Activated CD4-positive, CD25-positive, alpha-beta regulatory T cell treated with anti-CD3 and anti-CD28 coated beads, Interleukin-2, amount 50 U/mL, for 72 hours (primary cell): ENCODE results near the gene CD163L1.
"Not testable (repeated sequence)": the region's sequence is repeated elsewhere in the genome, so short reads cannot be mapped to it uniquely, and the experiment has no call there.

Experiments
- DNase-seq: peaks from one replicate; pipeline ENCODE4 v3.0.0; 2021

The CD163L1 gene

GRCh38 chr12:7403466-7403865 lies 40.5 kb downstream of the CD163L1 start:
- DNase-seq: no peak

DNA sequence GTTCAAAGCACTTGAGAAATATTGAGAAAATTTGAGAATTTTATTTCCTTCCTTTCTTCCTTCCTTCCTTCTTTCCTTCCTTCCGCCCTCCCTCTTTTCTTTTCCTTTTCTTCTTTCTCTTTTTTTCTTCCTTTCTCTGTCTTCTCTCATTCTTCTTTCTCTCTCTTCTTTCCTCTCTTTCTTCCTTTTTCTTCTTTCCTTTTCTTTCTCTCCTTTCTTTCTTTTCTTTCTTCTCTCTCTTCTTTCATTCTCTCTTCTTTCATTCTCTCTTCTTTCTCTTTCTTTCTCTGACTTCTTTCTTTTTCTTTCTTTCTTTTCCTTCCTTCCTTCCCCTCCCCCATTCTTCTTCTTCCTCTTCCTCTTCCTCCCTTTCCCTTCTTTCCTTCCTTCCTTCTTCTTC lies 44.9 kb downstream of the CD163L1 start:
- DNase-seq: no peak

DNA sequence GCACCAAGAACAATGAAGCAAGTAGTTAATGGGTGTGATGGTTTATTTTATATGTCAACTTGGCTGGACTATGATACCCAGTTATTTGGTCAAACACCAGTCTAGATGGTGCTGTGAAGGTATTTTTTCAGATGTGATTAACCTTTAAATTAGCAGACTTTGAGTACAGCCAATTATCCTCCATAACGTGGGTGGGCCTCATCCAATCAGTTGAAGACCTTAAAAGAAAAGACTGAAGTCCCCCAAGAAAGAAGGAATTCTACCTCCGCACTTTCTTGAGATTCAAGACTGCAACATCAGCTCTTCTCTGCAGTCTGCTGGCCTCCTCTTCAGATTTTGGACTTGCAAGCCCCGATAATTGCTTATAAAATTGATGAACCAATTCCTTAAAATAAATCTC lies 47.5 kb downstream of the CD163L1 start:
- DNase-seq: no peak

- no peak for DNase-seq
Measured at GRCh38 chr12:7395950-7396349, 48.0 kb downstream of the CD163L1 start.

GRCh38 chr12:7387289-7387688 lies 56.7 kb downstream of the CD163L1 start:
- no peak for DNase-seq

GRCh38 chr12:7383157-7383556 lies 60.8 kb downstream of the CD163L1 start:
- DNase-seq: no peak

DNA sequence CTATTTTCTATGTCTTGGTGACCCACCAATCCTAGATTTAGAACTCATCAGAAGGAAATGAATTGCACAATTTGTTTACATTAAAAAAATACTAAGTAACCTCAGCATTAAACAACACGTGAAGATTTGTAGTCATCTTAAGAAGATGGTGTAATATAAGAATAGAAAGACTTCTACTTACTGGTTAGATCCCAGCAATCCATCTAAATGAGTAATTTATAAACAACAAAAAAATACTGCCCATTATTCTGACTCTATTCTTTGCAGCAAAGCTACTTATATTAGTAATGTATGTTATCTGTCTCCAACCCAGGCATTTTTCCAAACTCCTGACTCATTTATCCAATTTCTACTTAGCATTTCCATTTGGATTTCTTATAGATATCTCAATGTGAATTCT lies 67.8 kb downstream of the CD163L1 start:
- no peak for DNase-seq

GRCh38 chr12:7375145-7375543 lies 68.8 kb downstream of the CD163L1 start:
- no peak for DNase-seq

DNA sequence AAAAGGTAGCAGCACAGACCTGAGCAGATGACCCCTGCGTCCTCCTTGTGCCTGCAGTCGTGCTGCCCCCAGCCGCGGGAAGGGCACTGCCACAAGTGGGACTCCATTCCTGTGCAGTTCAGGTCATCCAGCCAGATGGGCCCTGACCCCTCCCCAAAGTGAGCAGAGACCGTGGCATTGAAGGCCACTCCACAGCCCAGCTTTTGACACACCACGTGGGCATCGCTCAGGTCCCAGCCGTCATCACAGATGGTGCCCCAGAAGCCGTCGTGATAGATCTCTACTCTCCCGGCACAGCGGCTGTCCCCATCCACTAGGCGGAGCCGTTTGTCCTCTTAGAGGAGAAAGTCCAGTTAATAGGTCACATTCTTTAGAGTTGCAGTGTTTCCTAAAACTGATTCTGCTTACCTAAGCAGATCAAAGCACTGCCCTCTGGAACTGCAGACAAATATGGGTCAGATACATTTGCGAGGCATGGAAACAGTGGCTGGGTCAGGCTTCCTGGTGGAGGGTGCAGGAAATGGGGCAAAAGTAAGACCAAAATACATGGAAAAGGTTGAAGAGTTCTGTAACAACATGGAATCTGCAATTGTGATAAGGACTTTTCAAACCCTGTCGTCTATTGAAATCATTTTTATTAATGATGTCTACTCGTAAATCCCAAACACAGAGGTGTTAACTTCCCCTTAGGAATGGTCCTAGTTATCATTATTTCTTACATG lies 69.4 kb downstream of the CD163L1 start:
- DNase-seq: no peak

DNA sequence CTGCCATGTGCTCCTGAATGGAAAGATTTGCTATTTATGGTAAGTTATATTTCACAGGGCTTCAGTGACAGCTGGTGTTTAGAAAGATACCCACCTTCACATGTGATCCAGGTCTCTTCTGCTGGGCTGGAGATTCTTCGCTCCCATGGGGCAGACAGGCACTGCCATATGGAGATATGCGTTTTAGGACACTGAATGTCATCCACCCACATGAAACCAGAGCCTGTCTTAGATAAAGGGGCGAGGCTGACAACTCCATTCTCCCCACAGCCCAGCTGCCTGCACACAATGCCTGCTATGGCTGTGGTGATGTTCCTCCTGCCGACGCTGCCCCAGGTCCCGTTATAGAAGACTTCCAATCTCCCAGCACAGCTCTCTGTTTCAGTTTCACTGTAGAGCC lies 70.7 kb downstream of the CD163L1 start:
- DNase-seq: no peak

GRCh38 chr12:7369274-7369729 lies 74.7 kb downstream of the CD163L1 start:
- DNase-seq: no peak

GRCh38 chr12:7362734-7363133 lies 81.2 kb downstream of the CD163L1 start:
- no peak for DNase-seq

GRCh38 chr12:7361265-7361664 lies 82.7 kb downstream of the CD163L1 start:
- no peak for DNase-seq

GRCh38 chr12:7354529-7354928 lies 89.4 kb downstream of the CD163L1 start:
- DNase-seq: no peak

DNA sequence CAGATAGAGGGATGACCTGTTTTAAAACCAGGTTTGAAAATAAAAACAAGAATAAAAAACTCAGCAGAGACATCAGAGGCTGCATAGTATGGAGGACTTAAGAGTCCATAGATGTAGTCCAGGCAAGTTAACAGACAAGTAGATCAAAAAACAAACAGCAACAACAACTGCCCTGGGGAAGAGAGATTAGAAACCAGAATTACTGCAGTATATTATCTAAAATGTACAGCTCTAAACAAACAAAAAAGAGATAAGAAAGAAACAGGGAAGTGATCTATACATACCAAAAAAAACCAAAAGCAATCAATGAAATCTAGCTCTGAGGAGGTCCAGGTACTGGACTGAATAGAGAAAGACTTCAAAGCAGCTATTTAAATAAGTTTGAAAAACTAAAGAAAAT lies 91.3 kb downstream of the CD163L1 start:
- DNase-seq: no peak

DNA sequence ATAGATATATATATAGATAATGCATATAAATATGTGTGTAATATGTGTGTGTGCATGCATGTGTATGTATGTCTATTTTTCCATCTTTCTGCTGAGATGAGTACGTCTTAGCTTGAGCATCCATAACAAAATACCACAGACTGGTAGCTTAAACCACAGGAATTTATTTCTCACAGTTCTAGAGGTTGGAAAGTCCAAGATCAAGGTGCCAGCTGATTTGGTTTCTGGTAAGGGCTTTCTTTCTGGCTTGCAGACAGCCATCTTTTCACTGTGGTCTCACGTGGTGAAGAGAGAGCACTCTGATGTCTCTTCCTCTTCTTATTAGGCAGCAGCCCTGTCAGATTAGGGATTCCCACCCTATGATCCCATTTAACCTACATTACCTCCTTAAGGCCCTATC lies 92.8 kb downstream of the CD163L1 start:
- no peak for DNase-seq

DNA sequence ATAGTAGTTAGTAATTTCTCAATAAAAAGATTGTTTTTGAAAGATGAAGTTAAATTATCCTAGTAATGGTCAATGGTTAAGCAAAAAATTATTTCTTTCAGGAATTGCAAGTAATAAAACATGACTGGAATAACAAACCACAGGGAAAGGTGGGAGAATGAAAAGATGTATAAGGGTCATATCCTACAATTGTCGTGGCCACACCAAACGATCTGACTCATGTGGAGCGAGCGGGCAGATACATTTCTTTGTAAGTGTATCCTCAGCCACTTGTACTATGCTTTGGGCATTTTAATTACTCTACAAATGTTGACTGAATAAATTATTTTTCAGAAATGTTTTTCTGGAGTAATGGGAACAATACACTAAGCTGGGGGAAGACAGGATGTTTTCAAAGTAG lies 94.5 kb downstream of the CD163L1 start:
- DNase-seq: no peak

DNA sequence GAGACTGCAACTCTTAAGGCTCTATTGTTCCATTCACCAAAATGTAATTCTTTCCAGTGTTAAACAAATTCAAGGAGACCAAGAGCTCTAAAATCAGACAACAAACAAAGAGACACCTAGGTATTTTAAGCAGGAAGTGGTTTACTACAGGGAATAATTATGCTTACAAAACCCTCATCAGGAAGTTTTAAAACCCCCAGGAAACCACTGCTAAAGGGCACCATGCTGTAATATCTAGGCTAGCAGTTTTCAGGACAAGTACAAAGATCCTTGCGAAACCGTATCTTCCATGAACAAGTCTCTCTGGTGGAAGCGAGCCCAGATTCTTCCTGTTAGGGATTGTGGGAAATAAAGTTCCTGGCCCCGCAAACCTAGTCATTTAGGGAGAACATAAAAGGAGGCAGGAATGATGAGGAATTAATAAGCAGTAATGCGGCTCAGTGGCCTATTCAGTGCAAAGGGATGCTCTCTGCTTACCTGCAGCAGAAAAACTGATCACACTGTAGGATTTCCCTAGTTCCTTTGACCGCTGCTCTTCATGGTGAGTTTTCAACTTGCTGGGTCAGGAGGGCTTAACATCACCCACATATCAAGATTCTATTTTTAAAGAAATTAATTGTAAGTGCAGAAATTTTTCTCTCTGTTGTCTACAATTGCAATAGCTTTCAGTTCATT lies 97.3 kb downstream of the CD163L1 start:
- DNase-seq: no peak

DNA sequence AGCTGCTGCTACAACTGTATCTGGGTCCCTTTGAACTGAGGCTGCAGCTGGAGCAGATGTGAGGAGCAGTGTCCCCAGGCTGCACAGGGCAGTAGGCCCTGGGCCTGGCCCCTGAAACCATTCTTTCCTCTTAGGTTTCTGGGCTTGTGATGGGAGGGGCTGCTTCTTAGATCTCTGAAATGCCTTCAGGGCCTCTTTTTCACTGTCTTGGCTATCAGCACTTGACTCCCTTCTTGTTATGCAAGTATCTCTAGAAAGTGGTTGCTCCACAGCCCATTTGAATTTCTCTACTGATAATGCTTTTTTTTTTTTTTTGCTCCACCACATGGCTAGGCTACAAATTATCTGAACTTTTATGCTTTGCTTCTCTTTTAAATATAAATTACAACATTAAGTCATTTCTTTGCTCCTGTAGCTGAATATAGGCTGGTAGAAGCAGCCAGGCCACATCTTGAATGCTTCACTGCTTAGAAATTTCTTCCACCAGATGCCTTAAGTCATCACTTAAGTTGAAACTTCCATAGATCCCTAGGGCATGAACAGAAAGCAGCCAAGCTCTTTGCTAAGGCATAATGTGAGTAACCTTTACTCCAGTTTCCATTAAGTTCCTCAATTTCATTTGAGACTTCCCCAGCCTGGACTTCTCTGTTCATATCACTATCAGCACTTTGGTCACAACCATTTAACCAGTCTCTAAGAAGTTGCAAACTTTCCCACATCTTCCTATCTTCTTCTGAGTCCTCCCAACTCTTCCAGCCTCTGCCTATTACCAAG lies 98.9 kb downstream of the CD163L1 start:
- DNase-seq: no peak

DNA sequence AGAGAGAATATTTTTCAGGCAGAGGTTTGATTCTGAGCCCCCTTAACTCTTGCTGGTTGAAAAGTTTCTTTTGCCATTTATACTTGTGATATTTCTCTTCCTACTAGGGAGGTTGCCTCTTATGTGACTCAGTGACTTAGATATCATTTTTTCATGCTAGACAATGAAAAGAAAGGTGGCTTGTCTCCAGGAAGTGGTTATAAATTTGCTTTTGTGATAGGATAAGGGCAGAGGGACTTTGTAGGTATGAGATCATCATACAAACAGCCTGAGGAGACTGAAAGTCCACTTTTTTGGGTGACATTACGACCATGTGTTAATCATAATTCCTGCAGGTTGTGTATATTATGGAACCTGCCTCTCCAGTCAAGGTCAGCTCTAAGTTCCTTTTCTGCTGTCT lies 104.3 kb downstream of the CD163L1 start:
- DNase-seq: no peak

GRCh38 chr12:7337790-7338189 lies 106.2 kb downstream of the CD163L1 start:
- not testable (repeated sequence) for DNase-seq

DNA sequence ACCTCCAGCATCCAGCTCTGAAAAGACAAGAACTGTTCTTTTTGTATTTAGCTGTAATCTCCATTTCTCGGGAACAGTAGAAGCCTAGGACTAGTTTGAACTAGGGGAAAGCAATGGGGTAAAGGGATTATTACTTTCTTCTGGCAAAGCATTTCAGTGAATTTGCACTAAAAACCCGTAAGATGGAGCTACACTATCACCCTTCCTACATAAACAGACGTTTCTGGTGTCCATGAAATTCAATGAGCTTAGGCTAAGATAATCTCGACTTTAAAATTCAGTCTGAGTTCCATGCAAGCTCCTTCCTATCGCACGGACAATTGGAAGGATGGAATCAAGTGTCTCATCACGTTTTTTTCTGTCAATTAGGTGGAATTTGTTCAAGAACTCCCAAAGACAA lies 116.0 kb downstream of the CD163L1 start:
- DNase-seq: no peak

DNA sequence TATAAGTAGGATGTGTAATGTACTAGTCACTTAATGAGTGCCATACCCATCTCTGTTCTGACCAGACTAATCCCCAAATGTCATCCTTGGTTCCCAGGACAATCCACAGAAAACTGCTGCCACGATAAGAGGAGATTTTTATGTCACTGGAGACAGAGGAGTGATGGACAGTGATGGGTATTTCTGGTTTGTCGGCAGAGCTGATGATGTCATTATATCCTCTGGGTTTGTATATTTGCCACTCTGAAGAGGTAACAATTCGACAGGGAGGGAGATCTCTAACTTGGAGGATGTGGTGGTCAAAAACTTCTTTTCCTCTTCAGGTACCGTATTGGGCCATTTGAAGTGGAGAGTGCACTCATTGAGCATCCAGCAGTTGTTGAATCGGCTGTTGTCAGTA lies 119.8 kb downstream of the CD163L1 start:
- no peak for DNase-seq

DNA sequence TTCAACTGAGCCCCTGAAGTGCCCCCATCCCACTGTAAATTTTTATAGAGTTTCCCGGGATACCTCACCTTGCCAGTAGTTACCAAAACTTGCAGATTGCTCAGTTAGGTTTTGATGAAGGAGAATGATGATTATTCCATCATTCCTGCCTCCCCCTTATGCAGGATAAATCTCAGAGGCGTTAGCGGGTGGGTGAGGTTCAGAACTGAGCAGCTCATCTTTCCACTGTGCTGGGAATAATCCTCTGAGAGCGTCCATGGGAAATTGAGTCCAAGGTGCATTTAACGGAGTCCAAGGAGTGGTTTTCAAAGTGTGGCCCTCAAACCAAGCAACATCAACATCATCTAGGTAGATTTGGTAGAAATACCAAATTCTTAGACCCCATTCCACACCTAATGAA lies 121.4 kb downstream of the CD163L1 start:
- DNase-seq: no peak
